ENCODE measurements around the gene HPN. TPM values are rescaled to one million over a fixed set of nuclear protein-coding genes. Genes with fewer than 3 reads are reported as not detected.

HPN gene
- total RNA-seq, 2 experiments from 2014 or later, result not detected

DNA sequence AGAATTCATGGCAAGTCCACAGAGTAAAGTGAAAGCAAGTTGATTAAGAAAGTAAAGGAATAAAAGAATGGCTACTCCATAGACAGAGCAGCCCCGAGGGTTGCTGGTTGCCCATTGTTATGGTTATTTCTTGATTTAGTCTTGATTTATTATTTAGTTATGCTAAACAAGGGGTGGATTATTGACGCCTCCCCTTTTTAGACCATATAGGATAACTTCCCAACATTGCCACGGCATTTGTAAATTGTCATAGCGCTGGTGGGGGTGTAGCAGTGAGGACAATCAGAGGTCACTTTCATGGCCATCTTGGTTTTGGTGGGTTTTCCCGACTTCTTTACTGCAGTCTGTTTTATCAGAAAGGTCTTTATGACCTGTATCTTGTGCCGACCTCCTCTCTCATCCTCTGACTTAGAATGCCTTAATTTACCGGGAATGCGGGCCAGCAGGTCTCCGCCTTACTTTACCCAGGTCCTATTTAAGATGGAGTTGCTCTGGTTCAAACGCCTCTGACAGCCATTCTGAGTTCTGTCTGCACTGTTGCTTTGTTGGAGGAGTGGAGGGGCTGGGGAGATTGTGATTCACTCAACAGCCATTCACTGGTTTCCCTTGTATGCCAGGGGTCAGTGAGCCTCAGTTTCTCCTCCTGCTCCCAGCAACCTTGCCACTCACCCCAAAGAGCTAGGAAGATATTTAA is 27.6 kb downstream of the HPN start:
- H3K27ac ChIP-seq (ENCODE audit: low read depth in 1 of 2, low read length in 2 of 2), result no peak overlapping the region
- H3K27ac Mint-ChIP-seq, result no peak overlapping the region
- peaks cover 0 to 5% of the 10 kb centered on the region in 2 experiments for H3K27me3 ChIP-seq (ENCODE audit: control insufficient read depth in 1 of 2, insufficient read depth in 2 of 2, low read length in 2 of 2)
- no peak for DNase-seq
- no peaks in the 10 kb centered on the region for H3K36me3 Mint-ChIP-seq (ENCODE audit: low read depth)
- H3K4me1 Mint-ChIP-seq (ENCODE audit: low read depth), result peaks cover 8% of the 10 kb centered on the region
- peaks cover 8% of the 10 kb centered on the region for H3K4me1 ChIP-seq (ENCODE audit: insufficient read depth, low read length)
- H3K4me3 Mint-ChIP-seq, result no peak overlapping the region
- H3K27me3 Mint-ChIP-seq, result no peaks in the 10 kb centered on the region
- H3K36me3 ChIP-seq (ENCODE audit: insufficient read depth, low read length), result no peaks in the 10 kb centered on the region
- ChIA-PET CTCF (interaction anchor here (0.9 kb wide), 1 partner anchor 72 kb away, joined by 3 read pairs; no protein-coding TSS in a partner anchor), POLR2A (no interaction called here)
- ATAC-seq (ENCODE audit: poor library complexity), result no peak
- H3K9me3 Mint-ChIP-seq, result no peaks in the 10 kb centered on the region
- TF ChIP-seq, protein P1, sequence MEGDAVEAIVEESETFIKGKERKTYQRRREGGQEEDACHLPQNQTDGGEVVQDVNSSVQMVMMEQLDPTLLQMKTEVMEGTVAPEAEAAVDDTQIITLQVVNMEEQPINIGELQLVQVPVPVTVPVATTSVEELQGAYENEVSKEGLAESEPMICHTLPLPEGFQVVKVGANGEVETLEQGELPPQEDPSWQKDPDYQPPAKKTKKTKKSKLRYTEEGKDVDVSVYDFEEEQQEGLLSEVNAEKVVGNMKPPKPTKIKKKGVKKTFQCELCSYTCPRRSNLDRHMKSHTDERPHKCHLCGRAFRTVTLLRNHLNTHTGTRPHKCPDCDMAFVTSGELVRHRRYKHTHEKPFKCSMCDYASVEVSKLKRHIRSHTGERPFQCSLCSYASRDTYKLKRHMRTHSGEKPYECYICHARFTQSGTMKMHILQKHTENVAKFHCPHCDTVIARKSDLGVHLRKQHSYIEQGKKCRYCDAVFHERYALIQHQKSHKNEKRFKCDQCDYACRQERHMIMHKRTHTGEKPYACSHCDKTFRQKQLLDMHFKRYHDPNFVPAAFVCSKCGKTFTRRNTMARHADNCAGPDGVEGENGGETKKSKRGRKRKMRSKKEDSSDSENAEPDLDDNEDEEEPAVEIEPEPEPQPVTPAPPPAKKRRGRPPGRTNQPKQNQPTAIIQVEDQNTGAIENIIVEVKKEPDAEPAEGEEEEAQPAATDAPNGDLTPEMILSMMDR (IDR thresholded peaks at IDR 0.05), result no peak
- intact Hi-C loops (cut with DNase I, micrococcal nuclease), result loop anchor here (5.0 kb wide), 2 partner anchors 143 to 398 kb away; no protein-coding TSS in a partner anchor
- peaks cover 7 to 9% of the 10 kb centered on the region in 2 experiments for H3K9me3 ChIP-seq (ENCODE audit: control insufficient read depth in 1 of 2, insufficient read depth in 1 of 2, low read length in 2 of 2)
- no peak overlapping the region for H3K4me3 ChIP-seq (ENCODE audit: low read length)

DNA sequence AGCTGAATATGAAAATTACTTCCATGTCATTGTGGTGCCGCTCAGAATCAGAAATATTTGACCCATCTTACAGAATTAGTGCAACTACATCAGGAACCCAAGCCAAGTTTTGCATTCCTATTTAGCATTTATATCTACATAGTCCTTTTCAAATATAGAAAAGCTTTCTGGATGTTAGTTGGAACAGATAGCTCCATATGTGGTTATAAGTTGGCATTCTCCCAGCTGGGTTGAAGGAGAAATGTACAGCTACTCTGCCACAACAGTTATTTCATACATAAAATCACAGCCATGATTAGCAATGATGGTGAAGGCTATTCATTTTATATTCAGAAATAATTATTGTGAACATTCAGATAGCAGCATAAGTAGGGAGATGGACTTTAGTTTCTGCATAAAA is 28.2 kb downstream of the HPN start:
- no peaks in the 10 kb centered on the region for H3K36me3 Mint-ChIP-seq (ENCODE audit: low read depth)
- DNase-seq (no peak), ATAC-seq (ENCODE audit: poor library complexity) (no peak)
- TF ChIP-seq, protein P1 (IDR thresholded peaks at IDR 0.05), result no peak
- CTCF ChIA-PET, result interaction anchor here (0.9 to 1.8 kb wide), 2 partner anchors 25 to 72 kb away, joined by 3 to 6 read pairs; no protein-coding TSS in a partner anchor
- Histone ChIP-seq H3K27ac (ENCODE audit: low read depth in 1 of 2, low read length in 2 of 2) (no peak overlapping the region), H3K9me3 (ENCODE audit: control insufficient read depth in 1 of 2, insufficient read depth in 1 of 2, low read length in 2 of 2) (peaks cover 7 to 9% of the 10 kb centered on the region in 2 experiments), H3K4me1 (ENCODE audit: insufficient read depth, low read length) (peaks cover 8% of the 10 kb centered on the region), H3K27me3 (ENCODE audit: control insufficient read depth in 1 of 2, insufficient read depth in 2 of 2, low read length in 2 of 2) (peaks cover 0 to 5% of the 10 kb centered on the region in 2 experiments), H3K36me3 (ENCODE audit: insufficient read depth, low read length) (no peaks in the 10 kb centered on the region), H3K4me3 (ENCODE audit: low read length) (no peak overlapping the region)
- H3K4me3 Mint-ChIP-seq, result no peak overlapping the region
- H3K4me1 Mint-ChIP-seq (ENCODE audit: low read depth), result peaks cover 8% of the 10 kb centered on the region
- H3K27ac Mint-ChIP-seq, result no peak overlapping the region
- H3K27me3 Mint-ChIP-seq, result no peaks in the 10 kb centered on the region
- H3K9me3 Mint-ChIP-seq, result no peaks in the 10 kb centered on the region
- intact Hi-C loops (cut with DNase I, micrococcal nuclease), result loop anchor here (5.0 kb wide), 2 partner anchors 143 to 398 kb away; no protein-coding TSS in a partner anchor
- POLR2A ChIA-PET, result no interaction called here

DNA sequence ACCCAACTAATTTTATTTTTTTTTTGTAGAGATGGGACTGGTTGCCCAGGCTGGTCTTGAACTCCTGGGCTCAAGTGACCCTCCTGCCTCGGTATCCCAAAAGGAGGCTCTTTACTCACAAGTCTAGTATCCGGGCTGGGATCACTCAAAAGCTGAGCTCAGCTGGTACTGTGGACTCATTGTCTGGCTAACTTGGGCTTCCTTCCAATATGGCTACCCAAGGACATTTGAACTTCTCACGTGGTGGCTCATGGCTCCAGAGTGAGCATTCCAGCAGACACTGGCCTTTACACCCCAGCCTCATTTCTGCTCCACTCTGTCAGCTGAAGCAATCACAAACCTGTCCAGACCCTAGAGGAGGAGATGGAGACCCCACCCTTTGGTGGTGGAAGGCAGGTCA is 28.9 kb downstream of the HPN start:
- Histone ChIP-seq H3K9me3 (ENCODE audit: control insufficient read depth in 1 of 2, insufficient read depth in 1 of 2, low read length in 2 of 2) (peaks cover 7 to 9% of the 10 kb centered on the region in 2 experiments), H3K4me3 (ENCODE audit: low read length) (no peak overlapping the region), H3K27me3 (ENCODE audit: control insufficient read depth in 1 of 2, insufficient read depth in 2 of 2, low read length in 2 of 2) (peaks cover 0 to 5% of the 10 kb centered on the region in 2 experiments), H3K36me3 (ENCODE audit: insufficient read depth, low read length) (no peaks in the 10 kb centered on the region), H3K4me1 (ENCODE audit: insufficient read depth, low read length) (peaks cover 8% of the 10 kb centered on the region), H3K27ac (ENCODE audit: low read depth in 1 of 2, low read length in 2 of 2) (no peak overlapping the region)
- intact Hi-C loops (cut with DNase I, micrococcal nuclease), result no loop called here
- no peak for ATAC-seq (ENCODE audit: poor library complexity)
- H3K36me3 Mint-ChIP-seq (ENCODE audit: low read depth), result no peaks in the 10 kb centered on the region
- no peaks in the 10 kb centered on the region for H3K9me3 Mint-ChIP-seq
- CTCF ChIA-PET, result interaction anchor here (0.9 to 1.8 kb wide), 2 partner anchors 26 to 71 kb away, joined by 3 to 6 read pairs; no protein-coding TSS in a partner anchor
- POLR2A ChIA-PET, result no interaction called here
- no peak overlapping the region for H3K4me3 Mint-ChIP-seq
- DNase-seq, result no peak
- TF ChIP-seq, protein P1 (IDR thresholded peaks at IDR 0.05), result no peak
- H3K27me3 Mint-ChIP-seq, result no peaks in the 10 kb centered on the region
- H3K4me1 Mint-ChIP-seq (ENCODE audit: low read depth), result peaks cover 8% of the 10 kb centered on the region
- H3K27ac Mint-ChIP-seq, result no peak overlapping the region
